Common myeloid progenitor, CD34-positive (primary cell): Measurements from ENCODE around the gene LCE2B. TPM values are rescaled to one million over a fixed set of nuclear protein-coding genes. Genes with fewer than 3 reads are reported as not detected.
"Not testable (repeated sequence)": the region's sequence is repeated elsewhere in the genome, so short reads cannot be mapped to it uniquely, and the experiment has no call there.

Experiments
- CTCF ChIA-PET: fragments of 350-600 bp; sonication (Branson Sonifier 250); formaldehyde crosslinking; loops from one replicate; lab custom pipeline; 2021; ENCODE audit warnings: antibody characterized with exemption; lab: Charles Lee
- POLR2A ChIA-PET: fragments of 350-600 bp; sonication (Branson Sonifier 250); formaldehyde crosslinking; loops from one replicate; lab custom pipeline; 2021; ENCODE audit warnings: antibody characterized with exemption; lab: Charles Lee
- DNase-seq, 3 donors: peaks; one replicate each; pipeline versions ENCODE4 v3.0.0 to v3.0.0-alpha.2; 2013
- H3K27ac ChIP-seq, 2 experiments: 1 replicate in 1 of 2; 2 replicates in 1 of 2; pipeline ENCODE4 v1.7.0; 2013; ENCODE audit warnings: inconsistent platforms in 2 of 2, low read length in 2 of 2, mild to moderate bottlenecking in 2 of 2, low read depth in 1 of 2, moderate library complexity in 1 of 2; ENCODE audit not compliant: severe bottlenecking in 2 of 2, insufficient read depth in 1 of 2, poor library complexity in 1 of 2
- H3K27me3 ChIP-seq, 5 experiments: replicated peaks in 2 of 5; 1 replicate in 3 of 5; 2 replicates in 2 of 5; pipeline versions ENCODE4 v1.6.1 to v1.7.0; 2013; ENCODE audit warnings: low read length in 4 of 5, mild to moderate bottlenecking in 2 of 5, moderate library complexity in 2 of 5, inconsistent platforms in 1 of 5; ENCODE audit not compliant: insufficient read depth in 5 of 5, control insufficient read depth in 4 of 5
- H3K36me3 ChIP-seq, 4 experiments: 1 replicate in 2 of 4; 2 replicates in 2 of 4; pipeline versions ENCODE4 v1.6.1 to v1.7.0; 2013; ENCODE audit warnings: low read length in 3 of 4, control low read depth in 1 of 4, mild to moderate bottlenecking in 1 of 4; ENCODE audit not compliant: control insufficient read depth in 4 of 4, insufficient read depth in 4 of 4
- H3K4me1 ChIP-seq, 4 experiments: 1 replicate in 3 of 4; 2 replicates in 1 of 4; pipeline versions ENCODE4 v1.6.1 to v1.7.1; 2013; ENCODE audit warnings: low read length in 3 of 4, mild to moderate bottlenecking in 3 of 4, control low read depth in 1 of 4, inconsistent platforms in 1 of 4, moderate library complexity in 1 of 4; ENCODE audit not compliant: control insufficient read depth in 4 of 4, insufficient read depth in 4 of 4; ENCODE audit errors: control extremely low read depth in 1 of 4
- H3K4me3 ChIP-seq, 7 experiments: 1 replicate in 4 of 7; 2 replicates in 3 of 7; pipeline versions ENCODE4 v1.5.1 to v1.7.0; 2013; ENCODE audit warnings: mild to moderate bottlenecking in 7 of 7, low read length in 6 of 7, moderate library complexity in 6 of 7, inconsistent platforms in 2 of 7, low read depth in 2 of 7, control low read depth in 1 of 7; ENCODE audit not compliant: insufficient read depth in 4 of 7, control insufficient read depth in 1 of 7; ENCODE audit errors: extremely low read depth in 1 of 7
- H3K9me3 ChIP-seq, 5 experiments: 1 replicate in 4 of 5; 2 replicates in 1 of 5; pipeline versions ENCODE4 v1.6.1 to v1.7.1; 2013; ENCODE audit warnings: low read length in 4 of 5, mild to moderate bottlenecking in 2 of 5, inconsistent platforms in 1 of 5, low read depth in 1 of 5, moderate library complexity in 1 of 5; ENCODE audit not compliant: control insufficient read depth in 4 of 5, insufficient read depth in 2 of 5; ENCODE audit errors: control extremely low read depth in 1 of 5
- WGBS: methylation state at CpG from one replicate; pipeline ENCODE4 v1.1.5; 2013; ENCODE audit not compliant: insufficient coverage; 5-methylcytosine and 5-hydroxymethylcytosine counted together
- polyA plus RNA-seq: library from polyadenylated mRNA; unstranded; fragments of 120-200 nt; gene quantifications from one replicate; pipeline ENCODE4 v1.2.1, GENCODE V29; 2013

The LCE2B gene
- polyA plus RNA-seq: not detected

DNA sequence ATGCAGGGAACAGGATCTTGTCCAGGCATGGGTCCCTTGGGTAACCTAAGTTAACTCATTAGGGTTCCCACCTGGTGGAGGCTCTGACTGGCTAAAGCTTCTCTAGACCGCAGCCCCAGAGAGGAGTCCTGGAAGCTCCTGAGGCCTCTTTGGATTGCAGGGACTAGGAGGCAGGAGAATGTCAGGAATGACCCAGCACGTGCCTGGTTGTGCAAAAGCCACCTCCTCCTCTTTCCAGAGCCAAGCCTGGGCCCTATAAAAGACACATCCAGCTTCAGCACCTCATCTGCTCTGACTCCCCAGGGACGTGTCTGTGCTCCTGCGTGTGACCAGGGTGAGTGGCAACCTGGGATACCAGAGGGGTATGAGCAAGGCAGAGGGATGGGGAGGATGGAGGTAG is at the start of gene LCE2B:
Gene LCE2B (plus strand): TSS at position 301 of the 400 bp plus-strand sequence. CDS start 721 bp downstream, outside the sequence.
- 88% methylated on average over 1 of the region's 4 CpGs for WGBS
- H3K27ac ChIP-seq, H3K36me3 ChIP-seq, H3K4me1 ChIP-seq, CTCF ChIA-PET, DNase-seq, H3K4me3 ChIP-seq, H3K9me3 ChIP-seq, POLR2A ChIA-PET: not testable (repeated sequence)
- peaks cover 0 to 10% (median 2%) of the 10 kb centered on the region in 5 experiments for H3K27me3 ChIP-seq

DNA sequence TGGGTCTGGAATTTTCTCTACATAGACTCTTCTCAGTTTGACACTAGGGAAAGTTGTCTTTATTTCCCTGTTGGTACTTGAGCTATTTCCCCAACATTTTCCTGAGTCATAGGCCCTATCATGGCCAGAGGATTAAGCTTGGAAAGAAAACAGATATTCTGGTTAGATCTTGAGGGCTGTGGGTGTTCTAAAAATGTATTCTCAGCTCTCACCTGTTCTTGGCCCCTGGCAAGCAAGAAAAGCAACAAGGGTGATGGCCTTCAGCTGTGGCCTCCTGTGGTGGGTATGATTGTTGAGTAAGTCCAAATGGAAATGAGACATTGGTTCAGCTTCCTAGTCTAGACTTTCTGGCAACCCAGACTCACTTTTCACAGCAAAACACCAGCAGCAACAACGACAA is 45.6 kb upstream of the LCE2B start:
- Histone ChIP-seq H3K27ac (no peak overlapping the region), H3K4me1 (no peaks in the 10 kb centered on the region), H3K27me3 (peaks cover 0 to 6% (median 0%) of the 10 kb centered on the region in 5 experiments), H3K36me3 (no peaks in the 10 kb centered on the region), H3K9me3 (peaks cover 0 to 9% (median 0%) of the 10 kb centered on the region in 5 experiments), H3K4me3 (no peak overlapping the region)
- no CpG with 5 or more reads among the region's 1 CpG for WGBS
- POLR2A ChIA-PET: no interaction called here
- CTCF ChIA-PET: interaction anchor here (1.6 kb wide), 1 partner anchor 15 kb away, joined by 5 read pairs; no protein-coding TSS in a partner anchor
- DNase-seq: no peak

- WGBS: 69% methylated on average over 3 of the region's 3 CpGs
- ChIA-PET POLR2A (no interaction called here), CTCF (interaction anchor here (2.2 kb wide), 1 partner anchor 10 kb away, joined by 6 read pairs; no protein-coding TSS in a partner anchor)
Observed at GRCh38 chr1:152643945-152644344, 42.0 kb upstream of the LCE2B start.

DNA sequence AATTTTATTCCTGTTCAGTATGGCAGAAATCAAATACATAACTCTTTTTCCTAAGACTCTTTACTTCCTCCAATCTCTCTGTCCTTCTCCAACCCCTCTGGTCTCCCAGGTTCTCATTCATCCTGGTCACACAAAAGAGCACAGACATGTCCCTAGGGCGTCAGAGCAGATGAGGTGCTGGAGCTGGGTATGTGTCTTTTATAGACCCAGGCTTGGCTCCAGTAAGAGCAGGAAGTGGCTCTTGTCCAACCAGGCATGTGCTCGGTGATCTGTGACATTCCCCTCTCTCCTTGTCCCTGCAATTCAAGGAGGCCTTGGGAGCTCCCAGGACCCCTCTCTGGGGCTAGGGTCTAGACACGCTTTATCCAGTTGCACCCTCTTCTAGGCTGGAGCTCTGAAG is 40.8 kb upstream of the LCE2B start:
- Histone ChIP-seq H3K27me3 (peaks cover 0 to 11% (median 2%) of the 10 kb centered on the region in 5 experiments), H3K36me3 (no peaks in the 10 kb centered on the region), H3K4me1 (no peaks in the 10 kb centered on the region), H3K27ac (no peak overlapping the region), H3K4me3 (no peak overlapping the region), H3K9me3 (no peaks in the 10 kb centered on the region)
- DNase-seq: no peak
- WGBS: 100% methylated on average over 1 of the region's 3 CpGs
- ChIA-PET POLR2A (no interaction called here), CTCF (interaction anchor here (0.6 kb wide), 2 partner anchors 8 to 9 kb away, joined by 3 read pairs; no protein-coding TSS in a partner anchor)

More at GRCh38 chr1:152643945-152644344, 42.0 kb upstream of the LCE2B start:
- Histone ChIP-seq H3K27me3 (peaks cover 0 to 8% (median 0%) of the 10 kb centered on the region in 5 experiments), H3K9me3 (peaks cover 0 to 2% (median 0%) of the 10 kb centered on the region in 5 experiments), H3K4me3 (no peak overlapping the region), H3K36me3 (no peaks in the 10 kb centered on the region), H3K27ac (no peak overlapping the region), H3K4me1 (no peaks in the 10 kb centered on the region)
- DNase-seq: no peak

DNA sequence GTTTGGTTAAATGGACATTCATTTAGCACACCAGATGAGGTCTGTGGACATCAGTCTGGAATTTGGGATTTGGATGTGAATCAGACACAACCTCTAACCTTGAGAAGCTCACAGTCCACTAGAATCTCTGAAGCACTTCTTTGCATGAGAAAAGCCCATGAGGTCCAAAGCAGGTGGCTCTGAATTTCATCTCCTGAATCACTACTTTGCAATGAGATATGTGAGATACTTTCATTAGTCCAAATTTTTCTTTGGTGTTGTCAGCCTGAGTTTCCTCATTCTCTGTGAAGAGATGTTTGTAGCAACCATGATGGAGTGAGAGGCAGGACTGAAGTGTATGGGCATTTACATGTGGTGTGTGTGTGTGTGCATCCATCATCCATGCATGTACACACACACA is 39.3 kb upstream of the LCE2B start:
- peaks cover 0 to 14% (median 5%) of the 10 kb centered on the region in 5 experiments for H3K27me3 ChIP-seq
- no peak for DNase-seq
- H3K4me3 ChIP-seq: no peak overlapping the region
- ChIA-PET POLR2A (no interaction called here), CTCF (no interaction called here)
- no peaks in the 10 kb centered on the region for H3K9me3 ChIP-seq
- no peaks in the 10 kb centered on the region for H3K36me3 ChIP-seq
- H3K27ac ChIP-seq: no peak overlapping the region
- H3K4me1 ChIP-seq: no peaks in the 10 kb centered on the region

DNA sequence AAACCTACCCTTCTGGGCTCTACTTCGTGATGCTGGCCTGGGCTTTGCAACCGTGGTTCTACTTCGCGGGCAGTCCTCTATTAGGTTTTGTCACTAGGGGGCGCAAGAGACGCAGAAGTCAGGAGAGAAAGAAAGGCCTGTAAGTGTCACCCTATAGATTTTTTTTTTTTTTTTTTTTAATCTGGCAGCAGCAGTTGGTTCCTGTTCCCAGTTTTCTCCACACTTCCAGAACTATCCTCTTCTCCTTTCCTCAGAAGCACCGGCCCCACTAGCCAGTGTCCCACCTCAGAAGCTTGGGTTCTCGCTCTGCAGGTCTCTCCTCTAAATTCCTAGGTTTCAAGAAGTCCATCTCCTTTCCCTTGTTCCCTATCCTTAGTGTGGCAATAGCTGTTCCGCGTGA is 31.8 kb upstream of the LCE2B start:
- WGBS: 33% methylated on average over 3 of the region's 10 CpGs
- Histone ChIP-seq H3K4me3 (no peak overlapping the region), H3K9me3 (no peaks in the 10 kb centered on the region), H3K36me3 (no peaks in the 10 kb centered on the region), H3K4me1 (no peaks in the 10 kb centered on the region), H3K27ac (no peak overlapping the region), H3K27me3 (peaks cover 0 to 12% (median 7%) of the 10 kb centered on the region in 5 experiments)
- ChIA-PET CTCF (interaction anchor here (1.0 to 1.3 kb wide), 4 partner anchors 11 to 216 kb away, joined by 3 to 6 read pairs (median 3); no protein-coding TSS in a partner anchor), POLR2A (no interaction called here)
- DNase-seq: peak; percentile 48 to 67 (median 56)

- H3K36me3 ChIP-seq: no peaks in the 10 kb centered on the region
- no peaks in the 10 kb centered on the region for H3K9me3 ChIP-seq
- CTCF ChIA-PET: no interaction called here
- peaks cover 0 to 9% (median 2%) of the 10 kb centered on the region in 5 experiments for H3K27me3 ChIP-seq
- POLR2A ChIA-PET: no interaction called here
- no peak overlapping the region for H3K27ac ChIP-seq
- H3K4me1 ChIP-seq: no peaks in the 10 kb centered on the region
- DNase-seq: no peak
- WGBS: 100% methylated on average over 1 of the region's 2 CpGs
- H3K4me3 ChIP-seq: no peak overlapping the region
Observed at GRCh38 chr1:152656459-152656858, 29.5 kb upstream of the LCE2B start.
